ENCODE measurements around the gene CDC14A.

Gene CDC14A

GRCh38 chr1:100557606-100557953, 205.3 kb downstream of the CDC14A start:
- Histone ChIP-seq H3K9ac (ENCODE audit: low read depth, low read length) (no peak overlapping the region), H3K9me3 (ENCODE audit: control insufficient read depth, insufficient read depth, low read length) (no peaks in the 10 kb centered on the region), H3K4me1 (ENCODE audit: control insufficient read depth, insufficient read depth, low read length) (no peaks in the 10 kb centered on the region), H3K27me3 (ENCODE audit: control insufficient read depth, insufficient read depth, low read length) (no peaks in the 10 kb centered on the region), H3K4me3 (ENCODE audit: low read depth, low read length) (no peak overlapping the region), H3K36me3 (ENCODE audit: control insufficient read depth, insufficient read depth, low read length) (no peaks in the 10 kb centered on the region)

DNA sequence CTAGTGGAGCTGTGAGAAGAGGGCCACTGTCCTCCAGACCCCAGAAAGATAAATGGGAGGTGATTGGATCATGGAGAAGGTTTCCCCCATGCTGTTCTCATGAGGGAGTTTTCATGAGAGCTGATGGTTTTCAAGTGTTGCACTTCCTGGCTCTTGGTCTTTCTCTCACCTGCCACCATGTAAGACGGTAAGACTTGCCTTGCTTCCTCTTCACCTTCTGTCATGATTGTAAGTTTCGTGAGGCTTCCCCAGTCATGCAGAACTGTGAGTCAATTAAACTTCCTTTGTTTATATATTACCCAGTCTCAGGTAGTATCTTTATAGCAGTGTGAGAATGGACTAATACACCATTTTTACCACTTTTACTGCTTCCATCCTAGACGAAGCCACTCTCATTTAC, 213.2 kb downstream of the CDC14A start:
- Histone ChIP-seq H3K4me1 (ENCODE audit: control insufficient read depth, insufficient read depth, low read length) (no peaks in the 10 kb centered on the region), H3K9me3 (ENCODE audit: control insufficient read depth, insufficient read depth, low read length) (no peaks in the 10 kb centered on the region), H3K27me3 (ENCODE audit: control insufficient read depth, insufficient read depth, low read length) (no peaks in the 10 kb centered on the region), H3K36me3 (ENCODE audit: control insufficient read depth, insufficient read depth, low read length) (no peaks in the 10 kb centered on the region), H3K9ac (ENCODE audit: low read depth, low read length) (no peak overlapping the region), H3K4me3 (ENCODE audit: low read depth, low read length) (no peak overlapping the region)

DNA sequence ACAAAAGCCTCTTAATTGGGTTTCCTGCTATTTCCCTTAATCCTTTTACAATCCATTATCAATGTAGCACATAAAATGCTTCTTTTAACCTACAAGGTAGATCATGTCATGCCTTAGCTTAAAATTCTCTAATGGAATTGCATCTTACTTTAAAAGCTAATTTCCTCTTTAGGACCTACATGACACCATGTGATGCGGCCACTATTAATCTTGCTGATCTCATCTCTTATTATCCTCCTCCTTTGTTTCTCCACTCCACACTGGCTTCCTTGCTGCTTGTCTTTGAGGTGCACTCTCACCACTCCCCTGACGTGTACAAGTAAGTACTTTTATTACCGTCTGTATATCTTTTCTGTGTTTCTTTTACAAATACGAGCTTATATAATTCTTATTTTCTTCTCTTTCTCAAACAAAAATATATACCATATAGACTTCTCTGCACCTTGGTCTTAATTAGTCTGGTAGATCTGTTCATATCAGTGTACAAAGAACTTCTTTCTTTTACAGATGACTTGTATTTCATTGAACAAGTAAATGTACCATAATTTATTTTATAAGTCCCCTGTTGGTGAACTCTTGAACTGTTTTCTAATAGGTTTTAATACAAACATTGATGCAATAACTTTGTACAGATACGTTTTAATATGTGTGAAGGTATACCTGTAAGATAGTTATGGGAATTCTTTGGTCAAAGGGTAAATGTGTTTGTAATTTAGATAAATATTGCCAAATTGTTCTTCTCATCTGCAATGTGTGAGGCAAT, 213.8 kb downstream of the CDC14A start:
- H3K9ac ChIP-seq (ENCODE audit: low read depth, low read length): no peak overlapping the region
- H3K4me3 ChIP-seq (ENCODE audit: low read depth, low read length): no peak overlapping the region
- H3K27me3 ChIP-seq (ENCODE audit: control insufficient read depth, insufficient read depth, low read length): no peaks in the 10 kb centered on the region
- no peaks in the 10 kb centered on the region for H3K4me1 ChIP-seq (ENCODE audit: control insufficient read depth, insufficient read depth, low read length)
- H3K36me3 ChIP-seq (ENCODE audit: control insufficient read depth, insufficient read depth, low read length): no peaks in the 10 kb centered on the region
- no peaks in the 10 kb centered on the region for H3K9me3 ChIP-seq (ENCODE audit: control insufficient read depth, insufficient read depth, low read length)

DNA sequence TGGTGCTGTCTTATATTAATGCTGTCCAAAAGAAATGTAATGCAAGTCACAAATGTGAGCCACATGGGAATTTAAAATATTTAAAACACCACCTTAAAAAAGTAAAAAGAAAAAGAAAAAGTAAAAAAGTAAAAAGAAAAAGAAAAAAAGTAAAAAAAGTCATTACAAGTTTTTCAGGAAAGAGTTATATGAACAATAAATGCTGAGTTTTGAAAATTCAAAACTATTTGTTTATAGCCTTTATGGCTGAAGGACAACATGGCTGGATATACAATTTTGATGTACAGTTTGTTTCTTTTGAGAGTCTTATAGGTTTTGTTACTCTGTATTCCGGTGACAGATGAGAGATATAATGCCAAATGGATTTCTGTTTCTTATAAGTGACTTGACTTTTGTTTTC, 214.8 kb downstream of the CDC14A start:
- Histone ChIP-seq H3K4me3 (ENCODE audit: low read depth, low read length) (no peak overlapping the region), H3K27me3 (ENCODE audit: control insufficient read depth, insufficient read depth, low read length) (no peaks in the 10 kb centered on the region), H3K9me3 (ENCODE audit: control insufficient read depth, insufficient read depth, low read length) (no peaks in the 10 kb centered on the region)

More for the DNA sequence above, 214.8 kb downstream of the CDC14A start:
- Histone ChIP-seq H3K4me1 (ENCODE audit: control insufficient read depth, insufficient read depth, low read length) (no peaks in the 10 kb centered on the region), H3K36me3 (ENCODE audit: control insufficient read depth, insufficient read depth, low read length) (no peaks in the 10 kb centered on the region), H3K9ac (ENCODE audit: low read depth, low read length) (no peak overlapping the region)
